ENCODE measurements around the gene COL1A2. TPM values are rescaled to one million over a fixed set of nuclear protein-coding genes. Genes with fewer than 3 reads are reported as not detected.

The COL1A2 gene
- polyA plus RNA-seq, 2 of the 4 experiments (the other 2 are of a cell fraction) = 0.14 TPM; not detected in 1

DNA sequence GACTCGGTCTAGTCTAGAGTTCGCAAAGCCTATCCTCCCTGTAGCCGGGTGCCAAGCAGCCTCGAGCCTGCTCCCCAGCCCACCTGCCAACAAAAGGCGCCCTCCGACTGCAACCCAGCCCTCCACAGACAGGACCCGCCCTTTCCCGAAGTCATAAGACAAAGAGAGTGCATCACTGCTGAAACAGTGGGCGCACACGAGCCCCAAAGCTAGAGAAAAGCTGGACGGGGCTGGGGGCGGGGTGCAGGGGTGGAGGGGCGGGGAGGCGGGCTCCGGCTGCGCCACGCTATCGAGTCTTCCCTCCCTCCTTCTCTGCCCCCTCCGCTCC is 622 bp upstream of the COL1A2 start:
- Histone ChIP-seq H3K9me3 (no peaks in the 10 kb centered on the region), H3K4me2 (no peak overlapping the region), H3K4me1 (peaks cover 19% of the 10 kb centered on the region), H3K27ac (peak overlapping the region in 1 of 2 experiments; percentile 19; a peak in 1 of 6 replicates), H3K4me3 (no peak overlapping the region)
- TF ChIP-seq MYC (IDR thresholded peaks at IDR 0.05; ENCODE audit: borderline replicate concordance, low read length) (no peak), GATA3 (IDR thresholded peaks at IDR 0.05; ENCODE audit: borderline replicate concordance) (no peak), POLR2AphosphoS2 (conservative IDR thresholded peaks at IDR 0.05; ENCODE audit: low read length) (no peak), MAFK (IDR thresholded peaks at IDR 0.05; ENCODE audit: partially characterized antibody) (no peak), EHMT2 (IDR thresholded peaks at IDR 0.05; ENCODE audit: low read depth) (no peak), CBX8 (IDR thresholded peaks at IDR 0.05) (no peak), ESRRA (IDR thresholded peaks at IDR 0.05; ENCODE audit: borderline replicate concordance, low read length) (no peak), SREBF2 (IDR thresholded peaks at IDR 0.05) (no peak), POLR2A (IDR thresholded peaks at IDR 0.05; ENCODE audit: low read length) (no peak), RAD21 (conservative IDR thresholded peaks at IDR 0.05 in 1 of 2, IDR thresholded peaks at IDR 0.05 in 1 of 2) (no peak), RARB (CRISPR knock-in tag; IDR thresholded peaks at IDR 0.05) (no peak), PHF8 (IDR thresholded peaks at IDR 0.05; ENCODE audit: borderline replicate concordance, low read depth) (no peak)
- TF ChIP-seq, protein P1, sequence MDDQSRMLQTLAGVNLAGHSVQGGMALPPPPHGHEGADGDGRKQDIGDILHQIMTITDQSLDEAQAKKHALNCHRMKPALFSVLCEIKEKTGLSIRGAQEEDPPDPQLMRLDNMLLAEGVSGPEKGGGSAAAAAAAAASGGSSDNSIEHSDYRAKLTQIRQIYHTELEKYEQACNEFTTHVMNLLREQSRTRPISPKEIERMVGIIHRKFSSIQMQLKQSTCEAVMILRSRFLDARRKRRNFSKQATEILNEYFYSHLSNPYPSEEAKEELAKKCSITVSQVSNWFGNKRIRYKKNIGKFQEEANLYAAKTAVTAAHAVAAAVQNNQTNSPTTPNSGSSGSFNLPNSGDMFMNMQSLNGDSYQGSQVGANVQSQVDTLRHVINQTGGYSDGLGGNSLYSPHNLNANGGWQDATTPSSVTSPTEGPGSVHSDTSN (IDR thresholded peaks at IDR 0.05) = no peak
- 95% methylated on average over 10 of the region's 19 CpGs for WGBS (ENCODE audit: missing lambda C conversion rate)
- FAIRE-seq (no peak), DNase-seq (ENCODE audit: low read depth in 1 of 2, low spot score in 1 of 2) (no peak), ATAC-seq (no peak)
- POLR2A ChIA-PET = no interaction called here
- CTCF ChIA-PET = interaction anchor here (1.0 to 2.2 kb wide), 4 partner anchors 25 to 109 kb away, joined by 3 to 16 read pairs (median 4); no protein-coding TSS in a partner anchor

DNA sequence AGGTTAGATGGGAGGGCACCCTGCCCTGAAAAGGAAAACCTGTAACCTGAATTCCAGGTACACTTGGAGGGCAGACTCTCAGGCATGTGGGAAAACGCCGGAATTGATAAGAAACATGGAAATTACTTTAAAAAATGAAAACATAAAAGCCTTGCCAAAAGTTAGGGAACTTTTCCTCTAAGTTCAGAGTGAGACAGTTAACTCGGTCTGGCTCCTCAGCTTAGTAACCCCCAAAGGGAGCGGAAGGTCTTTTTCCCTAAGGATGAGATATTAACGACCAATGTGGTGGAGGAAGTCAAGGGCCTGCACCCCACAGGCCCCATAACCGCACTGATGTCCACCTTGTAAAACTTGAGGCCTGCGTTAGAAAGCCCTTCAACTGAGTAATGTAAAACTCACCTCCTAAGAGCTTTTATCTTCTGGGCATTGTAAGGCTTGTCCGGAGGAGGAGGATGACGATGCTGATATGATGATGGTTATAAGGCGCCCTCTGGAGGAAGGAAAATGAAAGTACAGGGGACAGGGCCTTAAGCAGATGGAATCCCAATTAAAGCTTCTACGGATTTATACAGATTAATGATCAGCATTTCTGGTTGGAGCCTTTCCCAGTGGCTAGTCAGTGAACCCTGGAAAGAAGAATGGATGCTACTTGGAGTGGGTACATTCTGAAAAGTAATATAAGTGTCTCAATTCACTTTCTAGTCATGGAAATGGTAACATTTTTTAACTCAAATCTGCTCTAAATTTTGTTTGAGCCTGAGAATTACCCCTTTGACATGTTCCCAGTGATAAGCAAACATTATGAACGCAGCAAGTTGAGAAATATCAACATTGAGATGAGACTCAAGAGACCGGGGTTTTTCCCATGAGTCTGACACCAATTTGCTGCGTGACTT is 694 bp downstream of the COL1A2 start:
- Histone ChIP-seq H3K4me3 (no peak overlapping the region), H3K9me3 (no peaks in the 10 kb centered on the region), H3K27ac (peak overlapping the region in 1 of 2 experiments; percentile 19; a peak in 1 of 6 replicates), H3K4me1 (peaks cover 19% of the 10 kb centered on the region), H3K4me2 (no peak overlapping the region)
- WGBS (ENCODE audit: missing lambda C conversion rate) = 58% methylated on average over 14 of the region's 14 CpGs
- ATAC-seq = peak; percentile 44 to 86; a peak in 5 of 6 replicates
- DNase-seq (ENCODE audit: low read depth in 1 of 2, low spot score in 1 of 2) = peak; percentile 47 to 76
- FAIRE-seq = no peak
- POLR2A ChIA-PET = no interaction called here
- CTCF ChIA-PET = interaction anchor here (1.0 to 2.2 kb wide), 14 partner anchors 9 to 173 kb away, joined by 3 to 28 read pairs (median 4); no protein-coding TSS in a partner anchor
- TF ChIP-seq SMC3 (IDR thresholded peaks at IDR 0.05) = peak; percentile 69
- TF ChIP-seq, protein P2, sequence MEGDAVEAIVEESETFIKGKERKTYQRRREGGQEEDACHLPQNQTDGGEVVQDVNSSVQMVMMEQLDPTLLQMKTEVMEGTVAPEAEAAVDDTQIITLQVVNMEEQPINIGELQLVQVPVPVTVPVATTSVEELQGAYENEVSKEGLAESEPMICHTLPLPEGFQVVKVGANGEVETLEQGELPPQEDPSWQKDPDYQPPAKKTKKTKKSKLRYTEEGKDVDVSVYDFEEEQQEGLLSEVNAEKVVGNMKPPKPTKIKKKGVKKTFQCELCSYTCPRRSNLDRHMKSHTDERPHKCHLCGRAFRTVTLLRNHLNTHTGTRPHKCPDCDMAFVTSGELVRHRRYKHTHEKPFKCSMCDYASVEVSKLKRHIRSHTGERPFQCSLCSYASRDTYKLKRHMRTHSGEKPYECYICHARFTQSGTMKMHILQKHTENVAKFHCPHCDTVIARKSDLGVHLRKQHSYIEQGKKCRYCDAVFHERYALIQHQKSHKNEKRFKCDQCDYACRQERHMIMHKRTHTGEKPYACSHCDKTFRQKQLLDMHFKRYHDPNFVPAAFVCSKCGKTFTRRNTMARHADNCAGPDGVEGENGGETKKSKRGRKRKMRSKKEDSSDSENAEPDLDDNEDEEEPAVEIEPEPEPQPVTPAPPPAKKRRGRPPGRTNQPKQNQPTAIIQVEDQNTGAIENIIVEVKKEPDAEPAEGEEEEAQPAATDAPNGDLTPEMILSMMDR (IDR thresholded peaks at IDR 0.05) = peak; percentile 54
- no peak for TF ChIP-seq ZFP36 (IDR thresholded peaks at IDR 0.05; ENCODE audit: borderline replicate concordance, partially characterized antibody)
- no peak for TF ChIP-seq BHLHE40 (IDR thresholded peaks at IDR 0.05; ENCODE audit: low read depth, low read length)
- peak; percentile 73 to 85 for TF ChIP-seq RAD21 (conservative IDR thresholded peaks at IDR 0.05 in 1 of 2, IDR thresholded peaks at IDR 0.05 in 1 of 2)

DNA sequence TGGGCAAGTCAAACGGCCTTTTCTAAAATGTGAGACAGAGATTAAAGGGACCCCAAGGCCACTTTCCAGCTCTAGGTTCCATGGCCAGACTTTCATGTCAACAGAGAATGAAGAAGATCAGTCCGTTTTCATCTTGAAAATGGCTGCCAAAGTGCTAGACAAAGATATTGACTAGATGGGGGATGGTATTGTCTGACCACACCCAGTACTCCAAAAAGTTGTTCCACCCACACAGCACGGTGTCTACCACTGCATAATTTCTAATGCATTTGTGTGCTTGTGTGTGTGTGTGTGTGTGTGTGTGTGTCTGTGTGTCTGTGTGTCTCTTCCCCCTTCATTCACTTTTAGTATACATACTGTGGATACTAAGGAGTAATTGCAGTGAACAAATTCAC is 1.3 kb downstream of the COL1A2 start:
- no peaks in the 10 kb centered on the region for H3K9me3 ChIP-seq
- TF ChIP-seq BHLHE40 (IDR thresholded peaks at IDR 0.05; ENCODE audit: low read depth, low read length) = no peak
- TF ChIP-seq ZNF302 (CRISPR knock-in tag; IDR thresholded peaks at IDR 0.05) = no peak
- TF ChIP-seq, protein P1 (IDR thresholded peaks at IDR 0.05) = no peak
- TF ChIP-seq JUNB (IDR thresholded peaks at IDR 0.05) = no peak
- no peak for TF ChIP-seq RARB (CRISPR knock-in tag; IDR thresholded peaks at IDR 0.05)
- no peak for TF ChIP-seq KDM5A (IDR thresholded peaks at IDR 0.05)
- DNase-seq (ENCODE audit: low read depth in 1 of 2, low spot score in 1 of 2) = no peak
- no peak overlapping the region for H3K4me2 ChIP-seq
- CTCF ChIA-PET = interaction anchor here (1.0 to 2.2 kb wide), 11 partner anchors 8 to 173 kb away, joined by 3 to 28 read pairs (median 5); no protein-coding TSS in a partner anchor
- no peak overlapping the region for H3K27ac ChIP-seq
- no peak overlapping the region for H3K4me3 ChIP-seq
- WGBS (ENCODE audit: missing lambda C conversion rate) = 67% methylated on average over 3 of the region's 3 CpGs
- POLR2A ChIA-PET = no interaction called here
- peaks cover 19% of the 10 kb centered on the region for H3K4me1 ChIP-seq
- ATAC-seq = no peak
- no peak for FAIRE-seq

Measured in A549 (cell line).